Pons (tissue), 1 donor: ENCODE results near the gene CORO7.
"Not testable (repeated sequence)": the region's sequence is repeated elsewhere in the genome, so short reads cannot be mapped to it uniquely, and the experiment has no call there.

Experiments
- DNase-seq: peaks from one replicate; pipeline ENCODE4 v3.0.0-alpha.2; 2016; ENCODE audit warnings: low spot score

Gene CORO7

DNA sequence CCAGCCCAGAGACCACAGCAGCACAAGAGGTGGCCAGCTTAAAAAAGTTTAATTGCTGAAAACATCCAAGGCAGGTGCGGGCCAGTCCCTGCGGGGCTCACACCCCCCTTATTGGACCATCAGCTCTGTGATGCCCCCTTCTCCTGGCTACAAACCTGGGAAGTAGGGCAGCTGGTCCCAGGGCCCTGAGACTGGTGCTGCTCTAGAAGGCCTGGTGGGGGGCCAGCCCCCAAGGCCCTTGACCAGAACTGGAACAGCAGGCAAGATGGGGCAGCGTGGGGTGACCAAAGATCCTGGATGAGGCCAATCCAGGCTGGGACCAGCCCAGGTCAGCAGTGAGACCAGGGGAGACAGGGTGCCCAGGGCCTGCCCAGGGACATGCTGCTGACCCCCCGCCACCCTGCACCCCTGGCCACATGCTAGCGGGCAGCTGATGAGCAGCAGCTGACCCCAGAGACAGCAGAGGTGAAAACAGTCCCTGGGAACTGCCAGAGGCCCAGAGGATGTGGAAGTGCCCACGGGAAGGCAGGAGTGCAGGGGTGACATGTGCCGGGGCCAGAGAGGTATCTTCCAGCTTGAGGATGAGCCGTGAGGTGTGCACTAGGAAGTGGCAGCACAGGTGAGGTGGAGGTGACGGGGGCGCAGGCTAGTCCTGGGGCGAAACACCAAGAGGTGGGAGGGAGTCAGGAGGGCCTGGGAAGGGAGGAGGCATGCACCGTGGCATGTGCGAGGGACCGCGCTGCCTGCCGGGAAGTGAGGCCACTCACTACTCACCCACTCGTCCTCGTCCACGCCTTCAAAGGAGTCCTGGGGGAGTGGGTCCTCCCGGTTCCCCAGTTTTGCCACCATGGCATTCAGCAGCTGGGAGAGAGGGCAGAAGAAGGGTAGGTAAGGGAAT, 61.6 kb downstream of the CORO7 start:
- no peak for DNase-seq

DNA sequence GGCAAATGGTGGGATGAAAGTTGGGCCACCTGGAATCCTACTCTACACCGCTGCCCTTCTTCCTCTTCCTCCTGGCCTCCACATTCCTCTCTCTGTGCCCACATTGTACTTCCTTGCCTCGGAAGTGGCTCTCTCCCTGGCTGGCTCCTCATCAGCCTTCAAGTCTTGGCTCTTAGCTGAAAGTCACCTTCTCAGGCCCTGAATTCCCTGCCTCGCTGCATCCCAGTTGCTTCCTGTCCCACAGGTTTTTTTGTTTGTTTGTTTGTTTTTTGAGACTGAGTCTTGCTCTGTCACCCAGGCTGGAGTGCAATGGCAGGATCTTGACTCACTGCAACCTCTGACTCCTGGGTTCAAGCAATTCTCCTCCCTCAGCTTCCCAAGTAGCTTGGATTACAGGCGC, 62.7 kb downstream of the CORO7 start:
- DNase-seq: no peak

DNA sequence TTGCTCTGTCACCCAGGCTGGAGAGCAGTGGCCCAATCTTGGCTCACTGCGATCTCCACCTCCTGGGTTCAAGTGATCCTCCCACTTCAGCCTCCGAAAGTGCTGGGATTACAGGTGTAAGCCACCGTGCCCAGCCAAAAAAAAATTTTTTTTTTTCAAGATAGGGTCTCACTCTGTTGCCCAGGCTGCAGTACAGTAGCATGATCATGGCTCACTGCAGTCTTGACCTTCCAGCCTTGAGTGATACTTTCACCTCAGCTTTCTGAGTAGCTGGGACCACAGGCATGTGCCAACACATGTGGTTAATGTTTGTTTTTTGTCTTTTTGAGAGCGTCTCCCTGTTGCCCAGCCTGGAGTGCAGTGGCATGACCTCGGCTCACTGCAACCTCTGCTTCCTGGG, 63.6 kb downstream of the CORO7 start:
- no peak for DNase-seq

GRCh38 chr16:4351880-4352279, 64.5 kb downstream of the CORO7 start:
- no peak for DNase-seq

DNA sequence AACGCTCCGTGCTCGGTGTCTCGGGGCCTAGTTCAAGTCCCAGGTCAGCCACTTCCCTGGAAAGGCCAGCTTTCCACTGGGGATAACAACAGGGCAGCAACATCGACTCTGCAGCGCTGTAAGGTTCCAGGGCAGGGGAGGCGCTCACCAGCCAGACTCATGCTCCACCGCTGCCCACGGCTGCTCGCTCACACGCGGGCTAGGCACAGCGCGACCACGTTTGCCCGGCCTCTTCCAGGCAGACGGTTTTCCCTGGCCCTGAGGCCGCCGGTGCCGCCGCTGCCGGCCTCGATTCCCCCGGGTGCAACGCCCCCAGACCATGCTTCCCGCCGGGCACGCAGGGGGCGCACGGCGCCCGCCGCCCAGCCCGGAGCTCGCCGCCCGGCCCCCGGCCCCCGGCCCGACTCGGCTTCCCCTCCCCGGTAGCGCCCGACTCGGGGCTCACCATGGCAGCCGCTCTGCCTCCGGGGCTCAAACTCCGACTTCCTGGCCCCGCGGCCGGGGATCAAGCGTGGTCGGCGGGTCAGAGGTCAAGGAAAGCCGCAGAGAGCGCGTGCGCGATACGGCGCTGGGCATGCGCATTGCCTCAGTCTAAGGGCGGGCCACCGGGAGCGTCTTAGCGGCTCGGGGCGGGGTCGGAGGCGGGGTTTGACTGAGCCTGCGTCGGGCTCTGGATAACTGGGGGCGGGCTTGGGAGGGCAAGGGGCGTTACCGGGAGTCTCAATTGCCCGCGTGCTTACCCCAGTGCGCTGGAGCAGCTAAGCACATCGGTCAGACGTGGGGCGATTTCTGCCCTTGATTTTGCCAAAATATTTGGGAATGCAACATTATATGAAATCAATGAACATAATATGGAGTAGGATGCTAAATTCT, 65.4 kb downstream of the CORO7 start, which contains the start of gene PAM16:
Gene PAM16 (minus strand): TSS at position 535 of the 873 bp plus-strand sequence. CDS start 87 bp downstream, at position 448.
- peak; percentile 91 for DNase-seq

DNA sequence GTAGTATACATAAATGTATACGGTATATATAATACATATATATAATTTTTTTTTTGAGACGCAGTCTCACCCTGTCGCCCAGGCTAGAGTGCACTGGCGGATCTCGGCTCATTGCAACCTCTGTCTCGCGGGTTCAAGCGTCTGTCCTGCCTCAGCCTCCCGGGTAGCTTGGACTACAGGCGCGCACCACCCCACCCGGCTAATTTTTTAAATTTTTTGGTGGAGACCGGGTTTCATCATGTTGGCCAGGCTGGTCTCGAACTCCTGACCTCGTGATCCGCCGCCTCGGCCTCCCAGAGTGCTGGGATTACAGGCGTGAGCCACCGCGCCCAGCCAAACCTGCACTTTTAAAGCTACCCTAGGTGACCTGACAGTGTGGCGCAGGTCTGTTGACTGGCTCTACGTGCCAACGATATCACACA, 66.0 kb downstream of the CORO7 start:
- no peak for DNase-seq

GRCh38 chr16:4349332-4349731, 67.1 kb downstream of the CORO7 start:
- DNase-seq: no peak

GRCh38 chr16:4347765-4348509, 68.5 kb downstream of the CORO7 start:
- DNase-seq: no peak

GRCh38 chr16:4347010-4347409, 69.4 kb downstream of the CORO7 start:
- DNase-seq: no peak

DNA sequence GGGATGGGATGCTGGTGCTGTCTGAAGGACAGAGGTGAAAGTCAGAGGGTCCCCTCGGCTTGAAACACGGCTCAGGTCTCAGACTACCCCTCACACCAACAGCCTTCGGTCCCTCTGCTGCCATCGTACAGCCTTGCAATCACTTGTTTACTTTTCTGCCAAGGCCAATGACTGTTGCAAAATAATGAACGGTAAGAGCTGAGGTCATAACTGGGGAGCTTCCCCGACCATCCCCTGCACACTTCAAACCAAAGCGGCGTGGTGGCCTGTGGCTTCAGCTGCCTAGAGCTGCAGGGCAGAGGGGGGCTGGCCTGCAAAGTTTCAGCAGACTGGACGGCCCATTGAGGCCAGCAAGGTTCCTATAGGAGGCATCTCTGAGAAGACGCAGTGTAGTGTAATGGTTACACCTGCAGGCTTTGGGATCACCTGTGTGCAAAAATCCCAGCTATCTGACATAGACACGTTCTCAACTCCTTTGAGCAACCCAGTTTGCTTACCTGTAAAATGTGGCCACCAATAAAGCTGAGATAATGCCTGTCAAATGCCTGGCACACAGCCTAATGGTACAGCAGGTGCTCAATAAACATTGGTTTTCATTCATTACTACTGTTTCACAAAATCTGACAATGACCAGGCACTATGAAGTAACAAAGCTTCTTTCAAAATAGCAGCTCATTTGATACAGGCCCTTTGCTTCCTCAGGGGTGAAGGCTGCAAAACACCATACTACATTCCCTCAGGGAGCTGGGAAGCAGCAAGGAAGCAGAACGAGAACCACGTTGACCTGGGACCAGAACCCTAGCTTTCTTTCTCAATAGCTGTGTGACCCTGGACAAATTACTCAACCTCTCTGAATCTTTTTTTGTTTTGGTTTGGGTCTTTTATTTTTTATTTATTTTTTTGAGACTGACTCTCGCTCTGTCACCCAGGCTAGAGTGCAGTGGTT, 70.3 kb downstream of the CORO7 start:
- DNase-seq: no peak

DNA sequence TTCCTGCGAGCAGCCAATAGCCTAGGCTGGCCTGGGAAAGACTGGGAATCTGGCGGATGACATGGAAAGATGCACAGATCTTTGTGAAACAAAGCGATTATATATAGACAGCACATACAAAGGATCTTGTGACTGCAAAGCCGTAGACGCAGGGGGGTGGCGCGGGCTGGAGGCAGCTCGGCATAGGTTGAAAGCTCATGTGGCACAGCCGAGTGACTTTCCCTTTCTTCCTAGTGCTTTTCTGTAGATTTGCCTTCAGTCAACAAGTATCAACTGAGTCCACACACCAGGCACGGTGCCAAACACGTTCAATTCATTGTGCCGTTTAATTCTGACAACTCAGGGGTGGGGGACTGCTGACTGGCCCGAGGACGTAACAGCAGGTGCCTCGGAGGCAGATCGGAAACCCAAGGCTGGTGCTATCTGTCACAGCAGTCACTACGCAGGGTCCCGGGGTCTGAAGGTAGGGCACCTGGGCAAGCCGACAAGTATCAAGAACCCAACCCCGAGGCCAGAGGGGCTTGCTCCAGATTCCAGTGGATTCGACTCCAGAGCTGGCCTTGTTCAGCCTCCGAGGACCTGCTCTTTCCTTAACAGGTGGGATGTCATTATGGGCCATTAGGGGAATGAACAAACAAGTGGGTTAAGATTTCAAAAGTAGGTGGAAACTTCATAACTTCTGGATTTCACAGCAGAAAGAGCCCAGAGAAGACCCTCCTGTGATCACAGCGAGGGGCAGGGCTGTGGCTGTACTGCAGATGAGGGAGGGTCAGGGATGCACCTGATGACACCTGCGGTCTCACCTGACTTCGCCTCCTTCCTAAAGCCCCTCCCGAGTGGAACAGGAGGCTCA, 71.2 kb downstream of the CORO7 start:
- peak; percentile 76 for DNase-seq

DNA sequence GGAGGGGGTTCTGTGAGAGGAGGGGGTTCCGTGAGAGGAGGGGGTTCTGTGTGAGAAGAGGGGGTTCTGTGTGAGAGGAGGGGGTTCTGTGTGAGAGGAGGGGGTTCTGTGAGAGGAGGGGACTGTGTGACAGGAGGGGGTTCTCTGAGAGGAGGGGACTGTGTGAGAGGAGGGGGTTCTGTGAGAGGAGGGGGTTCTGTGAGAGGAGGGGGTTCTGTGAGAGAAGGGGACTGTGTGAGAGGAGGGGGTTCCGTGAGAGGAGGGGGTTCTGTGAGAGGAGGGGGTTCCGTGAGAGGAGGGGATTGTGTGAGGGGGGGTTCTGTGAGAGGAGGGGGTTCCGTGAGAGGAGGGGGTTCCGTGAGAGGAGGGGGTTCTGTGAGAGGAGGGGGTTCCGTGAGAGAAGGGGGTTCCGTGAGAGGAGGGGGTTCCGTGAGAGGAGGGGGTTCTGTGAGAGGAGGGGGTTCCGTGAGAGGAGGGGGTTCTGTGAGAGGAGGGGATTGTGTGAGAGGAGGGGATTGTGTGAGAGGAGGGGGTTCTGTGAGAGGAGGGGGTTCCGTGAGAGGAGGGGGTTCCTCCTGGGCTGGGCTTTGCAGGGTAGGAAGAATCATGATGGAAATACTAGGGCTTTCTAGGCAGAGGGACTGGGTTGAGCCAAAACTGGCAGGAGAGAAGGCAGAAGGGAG, 72.0 kb downstream of the CORO7 start:
- not testable (repeated sequence) for DNase-seq

DNA sequence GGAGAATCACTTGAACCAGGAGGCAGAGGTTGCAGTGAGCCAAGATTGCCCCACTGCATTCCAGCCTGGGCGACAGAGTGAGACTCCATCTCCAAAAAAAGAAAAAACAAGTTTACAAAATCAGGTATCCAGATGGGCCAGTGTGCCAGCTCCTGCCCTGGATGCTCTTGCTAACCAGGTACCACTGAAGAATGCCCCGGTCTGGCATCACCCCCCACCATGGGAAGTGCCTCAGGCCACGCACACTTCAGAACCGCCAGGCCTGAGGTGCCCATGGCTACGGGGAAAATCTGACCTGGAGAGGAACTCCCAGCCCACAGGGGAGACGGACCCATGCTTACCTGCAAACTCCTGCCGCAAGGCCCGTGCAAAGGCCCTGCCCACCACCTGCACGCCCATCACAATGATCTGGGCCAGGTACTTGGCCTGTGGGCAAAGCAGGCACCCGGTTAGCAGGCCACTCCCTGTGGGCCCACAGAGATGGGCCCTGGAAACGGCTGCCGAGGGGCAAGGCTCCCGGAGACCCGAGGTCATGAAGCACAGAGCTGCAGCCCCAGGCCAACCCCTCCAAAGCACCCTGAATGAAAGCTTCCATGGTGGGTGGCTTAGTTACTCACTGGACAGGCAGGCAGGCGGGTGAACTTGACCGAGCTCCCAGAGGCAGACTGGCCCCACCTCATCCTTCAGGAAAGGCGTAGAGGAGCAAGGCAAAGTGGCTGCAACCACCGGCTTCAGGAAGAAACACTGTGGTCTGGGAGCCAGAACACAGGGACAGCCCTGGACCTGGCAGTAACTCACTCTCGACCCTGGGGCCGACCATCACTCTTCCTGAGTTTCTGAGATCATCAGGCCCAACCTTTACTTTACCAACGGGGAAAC, 73.3 kb downstream of the CORO7 start:
- DNase-seq: no peak

DNA sequence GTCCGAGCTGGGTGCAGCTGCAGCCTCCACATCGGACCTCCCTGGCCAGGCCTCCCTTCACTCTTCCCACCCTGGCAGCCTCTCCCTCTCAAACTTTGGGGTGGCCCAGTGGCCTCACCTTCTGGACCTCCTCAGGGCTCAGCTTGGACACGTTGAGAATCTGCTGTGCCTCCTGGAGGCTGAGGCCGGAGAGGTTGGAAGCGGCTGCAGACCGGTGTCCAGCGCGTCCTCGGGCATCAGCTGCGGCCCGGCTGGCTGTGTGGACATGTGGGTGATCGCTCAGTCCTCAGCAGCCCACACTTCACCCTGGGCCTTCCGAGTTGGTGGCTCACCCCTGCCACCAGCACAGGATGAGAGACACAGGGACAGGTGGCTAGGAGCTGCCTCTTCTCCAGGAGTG, 75.1 kb downstream of the CORO7 start:
- no peak for DNase-seq

GRCh38 chr16:4340443-4340842, 76.0 kb downstream of the CORO7 start:
- DNase-seq: no peak

DNA sequence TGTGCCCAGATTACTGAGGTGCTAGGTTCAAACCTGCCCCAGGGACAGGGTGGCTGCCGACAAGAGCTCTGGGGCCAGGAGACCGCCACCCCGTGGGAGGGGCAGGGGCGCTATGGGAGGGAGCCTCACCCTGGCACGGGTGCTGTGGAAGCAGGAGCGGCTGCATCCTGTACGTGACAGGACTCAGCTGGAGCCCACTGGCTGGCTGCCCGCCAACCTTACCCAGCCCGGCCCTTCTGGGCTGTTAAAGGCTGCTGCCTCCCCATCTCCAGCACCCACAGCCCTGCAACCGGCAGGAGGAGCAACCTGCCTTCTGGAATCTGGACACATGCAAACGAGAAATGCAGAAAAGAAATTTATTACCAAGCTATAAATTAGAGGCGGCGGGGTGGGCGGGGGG, 76.5 kb downstream of the CORO7 start:
- DNase-seq: no peak

GRCh38 chr16:4339455-4339854, 76.9 kb downstream of the CORO7 start:
- no peak for DNase-seq

GRCh38 chr16:4338712-4339299, 77.6 kb downstream of the CORO7 start:
- no peak for DNase-seq
